Naive thymus-derived CD8-positive, alpha-beta T cell (primary cell): ENCODE data around the gene ZBTB38. TPM values are rescaled to one million over a fixed set of nuclear protein-coding genes. Genes with fewer than 3 reads are reported as not detected.

ENCODE experiments used
- ATAC-seq, 2 donors: fragments of 150-1000 bp; cut with Tn5 transposase in 1 of 2; sonication (Bioruptor Pico), chemical (Tn5 transposase) in 1 of 2; 1 replicate in 1 of 2; 2 replicates in 1 of 2; pipeline ENCODE4 v1.10.0; 2021; ENCODE audit warnings: mild to moderate bottlenecking in 2 of 2, moderate library complexity in 2 of 2
- POLR2A ChIA-PET: fragments of 350-600 bp; sonication (Branson Sonifier 250); formaldehyde crosslinking; loops from one replicate; lab custom pipeline; 2021; ENCODE audit warnings: antibody characterized with exemption; lab: Charles Lee
- DNase-seq, 10 donors: peaks; one replicate each; pipeline versions ENCODE4 v3.0.0 to v3.0.0-alpha.2; 2020 to 2022
- H3K27ac Mint-ChIP-seq, 10 donors: one replicate each; pipeline ENCODE4 v1.8.0; 2020 to 2022; ENCODE audit warnings: mild to moderate bottlenecking in 10 of 10, mixed read lengths in 10 of 10, moderate library complexity in 4 of 10, inconsistent platforms in 1 of 10
- H3K27me3 Mint-ChIP-seq, 5 donors: one replicate each; pipeline ENCODE4 v1.8.0; 2021 to 2022; ENCODE audit warnings: mixed read lengths in 5 of 5
- H3K36me3 Mint-ChIP-seq, 3 donors: one replicate each; pipeline ENCODE4 v1.8.0; 2020 to 2022; ENCODE audit warnings: mixed read lengths in 3 of 3, mild to moderate bottlenecking in 2 of 3, inconsistent platforms in 1 of 3
- H3K4me1 Mint-ChIP-seq, 4 donors: one replicate each; pipeline ENCODE4 v1.8.0; 2021 to 2022; ENCODE audit warnings: mixed read lengths in 4 of 4
- H3K4me3 Mint-ChIP-seq, 10 donors: one replicate each; pipeline ENCODE4 v1.8.0; 2020 to 2022; ENCODE audit warnings: mild to moderate bottlenecking in 10 of 10, mixed read lengths in 10 of 10, moderate library complexity in 6 of 10, inconsistent platforms in 1 of 10
- H3K9me3 Mint-ChIP-seq, 9 donors: one replicate each; pipeline ENCODE4 v1.8.0; 2020 to 2022; ENCODE audit warnings: mixed read lengths in 9 of 9, mild to moderate bottlenecking in 3 of 9, inconsistent platforms in 1 of 9, moderate library complexity in 1 of 9
- polyA plus RNA-seq, 3 donors: library from polyadenylated mRNA; unstranded; fragments of 300-500 nt; fragmentation: Illumina TruSeq; gene quantifications; one replicate each; pipeline ENCODE4 v1.2.3, GENCODE V29; 2021
- total RNA-seq, 8 experiments: library from RNA in 2 of 8; stranded (reverse) in 2 of 8; gene quantifications; one replicate each; pipeline ENCODE4 v1.2.3 and lab custom pipeline; 2021 to 2026

The ZBTB38 gene
- total RNA-seq: 10 to 100 TPM; 48.3 to 49.7 TPM
- polyA plus RNA-seq: 100 to 1,000 TPM in 1 of 3 donors, 10 to 100 TPM in 2; 56.5 to 118 (median 60.8) TPM
- total RNA-seq (lab: John Stamatoyannopoulos, UW): 27.5 to 113 (median 57.0) reads per million in 6 experiments

GRCh38 chr3:141368062-141368924 is at the start of gene ZBTB38:
ZBTB38 (plus strand) TSS chr3:141368504; CDS start chr3:141442389, 73,885 bp downstream.
- H3K27ac Mint-ChIP-seq: peak within 1 kb of the TSS in 4 of 10 donors; percentile 7 to 47 (median 25)
- peak within 1 kb of the TSS in 2 of 10 donors; percentile 7 to 20 for H3K4me3 Mint-ChIP-seq
- no peaks in the 10 kb centered on the region for H3K36me3 Mint-ChIP-seq
- DNase-seq: no peak
- H3K4me1 Mint-ChIP-seq: peaks cover 0 to 10% (median 7%) of the 10 kb centered on the region in 4 donors
- peaks cover 0 to 2% (median 0%) of the 10 kb centered on the region in 9 donors for H3K9me3 Mint-ChIP-seq
- H3K27me3 Mint-ChIP-seq: no peaks in the 10 kb centered on the region
- no peak for ATAC-seq
- POLR2A ChIA-PET: no interaction called here

GRCh38 chr3:141320399-141321108 is 47.8 kb upstream of the ZBTB38 start:
- Mint-ChIP-seq H3K4me1 (peaks cover 16 to 29% (median 28%) of the 10 kb centered on the region in 4 donors), H3K9me3 (peaks cover 0 to 19% (median 11%) of the 10 kb centered on the region in 9 donors), H3K4me3 (peak overlapping the region in 9 of 10 donors; percentile 0 to 81 (median 64)), H3K36me3 (peaks cover 0 to 27% (median 10%) of the 10 kb centered on the region in 3 donors), H3K27ac (peak overlapping the region; percentile 66 to 94 (median 86)), H3K27me3 (no peaks in the 10 kb centered on the region)
- POLR2A ChIA-PET: interaction anchor here (1.0 to 2.0 kb wide), 5 partner anchors 9 to 92 kb away, joined by 3 to 14 read pairs (median 5); partner anchors contain the start of gene PXYLP1
- DNase-seq (no peak), ATAC-seq (peak; percentile 70 to 72)

GRCh38 chr3:141321109-141321497 is 47.2 kb upstream of the ZBTB38 start:
- Mint-ChIP-seq H3K27ac (peak overlapping the region; percentile 66 to 94 (median 86)), H3K4me3 (peak overlapping the region in 8 of 10 donors; percentile 25 to 81 (median 66)), H3K27me3 (no peaks in the 10 kb centered on the region), H3K4me1 (peaks cover 17 to 32% (median 30%) of the 10 kb centered on the region in 4 donors), H3K9me3 (peaks cover 0 to 19% (median 11%) of the 10 kb centered on the region in 9 donors), H3K36me3 (peaks cover 0 to 27% (median 10%) of the 10 kb centered on the region in 3 donors)
- no peak for DNase-seq
- POLR2A ChIA-PET: interaction anchor here (1.0 to 2.0 kb wide), 3 partner anchors 10 to 92 kb away, joined by 4 to 14 read pairs (median 6); no protein-coding TSS in a partner anchor
- ATAC-seq: peak; percentile 45 to 47

- no peak overlapping the region for H3K4me3 Mint-ChIP-seq
- H3K27ac Mint-ChIP-seq: peak overlapping the region in 2 of 10 donors; percentile 21 to 22
- ATAC-seq (no peak), DNase-seq (no peak)
- POLR2A ChIA-PET: interaction anchor here (0.6 to 3.0 kb wide), 2 partner anchors 13 to 238 kb away, joined by 5 to 16 read pairs; no protein-coding TSS in a partner anchor
- peaks cover 0 to 19% (median 6%) of the 10 kb centered on the region in 9 donors for H3K9me3 Mint-ChIP-seq
- peaks cover 22 to 37% (median 35%) of the 10 kb centered on the region in 4 donors for H3K4me1 Mint-ChIP-seq
- peaks cover 0 to 21% (median 10%) of the 10 kb centered on the region in 3 donors for H3K36me3 Mint-ChIP-seq
- H3K27me3 Mint-ChIP-seq: no peaks in the 10 kb centered on the region
Observed at GRCh38 chr3:141323936-141324704, 44.2 kb upstream of the ZBTB38 start.

- ATAC-seq (no peak), DNase-seq (no peak)
- H3K27ac Mint-ChIP-seq: peak overlapping the region in 3 of 10 donors; percentile 26 to 81 (median 66)
- no peaks in the 10 kb centered on the region for H3K27me3 Mint-ChIP-seq
- H3K4me3 Mint-ChIP-seq: no peak overlapping the region
- H3K9me3 Mint-ChIP-seq: peaks cover 0 to 4% (median 0%) of the 10 kb centered on the region in 9 donors
- peaks cover 0 to 8% (median 0%) of the 10 kb centered on the region in 3 donors for H3K36me3 Mint-ChIP-seq
- POLR2A ChIA-PET: no interaction called here
- H3K4me1 Mint-ChIP-seq: peaks cover 11 to 19% (median 18%) of the 10 kb centered on the region in 4 donors
Observed at GRCh38 chr3:141326123-141326522, 42.2 kb upstream of the ZBTB38 start.

GRCh38 chr3:141326626-141327025 is 41.7 kb upstream of the ZBTB38 start:
- Mint-ChIP-seq H3K36me3 (peaks cover 0 to 6% (median 0%) of the 10 kb centered on the region in 3 donors), H3K4me3 (no peak overlapping the region), H3K27ac (no peak overlapping the region), H3K27me3 (no peaks in the 10 kb centered on the region), H3K9me3 (peaks cover 0 to 4% (median 0%) of the 10 kb centered on the region in 9 donors), H3K4me1 (peaks cover 8 to 15% (median 13%) of the 10 kb centered on the region in 4 donors)
- no peak for DNase-seq
- no peak for ATAC-seq
- POLR2A ChIA-PET: no interaction called here

GRCh38 chr3:141328286-141329166 is 39.8 kb upstream of the ZBTB38 start:
- ATAC-seq (no peak), DNase-seq (no peak)
- H3K9me3 Mint-ChIP-seq: peaks cover 0 to 4% (median 0%) of the 10 kb centered on the region in 9 donors
- peaks cover 0 to 6% (median 0%) of the 10 kb centered on the region in 5 donors for H3K27me3 Mint-ChIP-seq
- POLR2A ChIA-PET: interaction anchor here (1.5 kb wide), 1 partner anchor 17 kb away, joined by 5 read pairs; no protein-coding TSS in a partner anchor
- peak overlapping the region in 2 of 10 donors; percentile 28 to 50 for H3K27ac Mint-ChIP-seq
- peaks cover 0 to 3% (median 0%) of the 10 kb centered on the region in 3 donors for H3K36me3 Mint-ChIP-seq
- H3K4me3 Mint-ChIP-seq: no peak overlapping the region
- H3K4me1 Mint-ChIP-seq: peaks cover 6 to 9% (median 8%) of the 10 kb centered on the region in 4 donors

GRCh38 chr3:141330235-141330634 is 38.1 kb upstream of the ZBTB38 start:
- Mint-ChIP-seq H3K9me3 (no peaks in the 10 kb centered on the region), H3K36me3 (no peaks in the 10 kb centered on the region), H3K4me1 (peaks cover 6 to 12% (median 8%) of the 10 kb centered on the region in 4 donors), H3K27ac (no peak overlapping the region), H3K27me3 (peaks cover 0 to 11% (median 3%) of the 10 kb centered on the region in 5 donors), H3K4me3 (no peak overlapping the region)
- no peak for DNase-seq
- ATAC-seq: no peak
- POLR2A ChIA-PET: no interaction called here

GRCh38 chr3:141330718-141331376 is 37.5 kb upstream of the ZBTB38 start:
- no peaks in the 10 kb centered on the region for H3K36me3 Mint-ChIP-seq
- no peak overlapping the region for H3K4me3 Mint-ChIP-seq
- H3K27ac Mint-ChIP-seq: peak overlapping the region in 1 of 10 donors; percentile 48
- DNase-seq: no peak
- POLR2A ChIA-PET: interaction anchor here (1.6 kb wide), 1 partner anchor 24 kb away, joined by 4 read pairs; no protein-coding TSS in a partner anchor
- peaks cover 0 to 11% (median 3%) of the 10 kb centered on the region in 5 donors for H3K27me3 Mint-ChIP-seq
- H3K4me1 Mint-ChIP-seq: peaks cover 6 to 12% (median 8%) of the 10 kb centered on the region in 4 donors
- H3K9me3 Mint-ChIP-seq: no peaks in the 10 kb centered on the region
- no peak for ATAC-seq
